OCI-M1 (cell line): ENCODE data around the gene SDC4.

Experiments used
- DNase-seq: peaks from one replicate; lab custom pipeline; 2025; lab: John Stamatoyannopoulos, UW

The SDC4 gene

DNA sequence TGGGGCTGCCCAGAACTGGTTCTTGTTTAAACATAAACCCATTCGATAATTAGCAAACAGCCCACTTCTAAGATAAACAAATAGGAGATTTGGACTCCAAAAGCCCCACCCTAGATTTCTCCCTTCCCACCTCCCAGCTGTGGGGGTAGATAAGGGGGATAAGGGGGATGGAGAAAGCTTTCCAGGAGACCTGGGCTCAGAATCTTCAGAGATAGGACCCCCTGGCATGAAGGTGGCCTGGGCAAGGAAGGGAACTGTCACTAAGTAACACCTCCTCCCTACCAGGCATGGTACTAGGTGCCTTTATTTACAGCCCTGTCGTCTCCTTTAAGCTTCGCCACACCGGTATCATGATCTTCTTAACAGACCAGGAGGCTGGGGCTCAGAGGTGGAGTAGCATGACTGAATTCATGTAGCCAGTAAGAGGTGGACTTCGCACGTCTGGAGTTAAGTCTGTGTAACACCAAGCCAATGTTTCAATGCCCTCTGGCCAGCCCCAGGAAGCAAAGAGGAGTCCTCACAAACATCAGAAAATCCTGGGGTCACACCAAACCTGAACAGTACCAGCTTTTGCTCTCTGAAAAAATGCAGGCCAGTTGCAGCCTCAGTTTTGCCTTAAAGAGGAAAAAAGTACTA lies 4.6 kb downstream of the SDC4 start:
- peak; percentile 35 for DNase-seq

DNA sequence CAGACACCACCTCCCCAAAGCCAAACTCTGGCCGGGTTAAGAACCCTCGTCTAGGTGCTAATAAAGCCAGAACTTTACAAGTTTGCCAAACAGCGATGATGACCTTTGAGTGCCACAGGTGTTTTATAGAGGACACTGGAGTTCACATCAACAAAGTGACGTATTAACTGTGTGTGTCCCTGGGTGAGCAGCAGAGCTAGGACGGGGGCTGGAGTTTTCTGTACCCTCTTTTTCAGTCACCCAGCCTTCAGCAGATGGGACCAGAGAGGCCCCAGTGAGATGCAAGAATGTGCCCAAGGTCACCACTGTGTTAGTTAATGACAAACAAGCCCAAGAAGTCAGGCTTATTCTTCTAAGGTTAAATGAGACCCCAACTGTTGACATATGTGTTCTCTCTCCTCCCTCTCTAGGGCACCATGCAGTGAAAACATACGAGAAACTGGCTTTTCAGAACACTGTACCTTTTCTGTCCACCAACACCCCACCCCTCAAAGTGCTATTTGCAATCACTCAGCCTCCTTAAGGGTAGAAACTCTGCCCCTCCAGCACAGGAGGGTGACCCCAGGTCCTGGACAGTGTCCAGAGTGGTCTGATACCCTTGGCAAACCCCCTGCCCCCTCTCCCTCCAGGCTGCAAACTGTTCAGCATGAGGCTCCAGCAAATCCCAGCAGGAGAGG lies 5.2 kb downstream of the SDC4 start:
- no peak for DNase-seq

DNA sequence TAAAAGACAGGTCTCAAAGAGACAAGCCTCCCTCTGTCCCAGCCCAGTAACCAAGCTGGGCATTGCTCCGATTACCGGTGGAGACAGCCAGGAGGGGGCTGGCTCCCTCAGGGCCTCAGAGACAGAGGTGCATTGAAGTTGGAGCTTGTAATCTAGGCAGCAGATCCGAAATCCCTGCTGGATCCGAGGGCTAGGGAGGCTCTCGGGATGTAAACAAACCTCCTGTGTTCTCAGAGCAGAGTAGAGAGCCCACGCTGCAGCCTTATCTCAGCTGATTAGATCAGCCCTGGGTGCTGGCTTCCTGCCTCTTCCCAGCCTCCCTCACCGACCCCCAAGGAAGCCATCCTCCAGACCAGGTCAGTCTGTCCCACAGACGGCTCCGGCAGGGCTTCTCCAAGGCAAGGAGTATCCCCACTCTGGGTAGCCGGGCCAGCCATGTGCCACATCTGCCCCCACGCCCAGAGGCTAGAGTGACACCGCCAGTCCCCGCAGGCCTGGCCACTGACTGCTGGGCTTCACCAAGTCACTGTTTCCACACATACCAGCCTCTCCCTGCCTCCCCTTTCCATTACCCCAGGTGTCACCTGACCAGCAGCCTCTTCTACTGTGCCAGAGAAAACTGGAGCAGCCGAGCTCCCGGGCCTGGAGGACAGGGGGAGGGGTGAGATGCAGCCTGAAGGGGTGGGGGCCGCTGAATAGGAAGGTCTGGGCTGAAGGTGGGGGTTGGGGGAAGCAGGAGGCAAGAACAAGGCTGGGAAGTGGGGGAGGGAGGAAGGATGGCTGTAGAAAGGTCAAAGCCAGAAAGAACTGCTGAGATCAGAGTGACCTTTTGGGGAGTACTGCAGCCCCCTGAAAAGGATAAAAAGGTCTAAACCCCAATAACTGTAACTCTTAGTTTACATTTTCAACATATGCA lies 6.0 kb downstream of the SDC4 start:
- DNase-seq, result peak; percentile 44

- no peak for DNase-seq
These were observed 6.7 kb downstream of the SDC4 start for GRCh38 chr20:45341579-45341938.

GRCh38 chr20:45340951-45341350 lies 7.3 kb downstream of the SDC4 start:
- no peak for DNase-seq

- no peak for DNase-seq
These were observed 7.9 kb downstream of the SDC4 start for GRCh38 chr20:45340236-45340847.

DNA sequence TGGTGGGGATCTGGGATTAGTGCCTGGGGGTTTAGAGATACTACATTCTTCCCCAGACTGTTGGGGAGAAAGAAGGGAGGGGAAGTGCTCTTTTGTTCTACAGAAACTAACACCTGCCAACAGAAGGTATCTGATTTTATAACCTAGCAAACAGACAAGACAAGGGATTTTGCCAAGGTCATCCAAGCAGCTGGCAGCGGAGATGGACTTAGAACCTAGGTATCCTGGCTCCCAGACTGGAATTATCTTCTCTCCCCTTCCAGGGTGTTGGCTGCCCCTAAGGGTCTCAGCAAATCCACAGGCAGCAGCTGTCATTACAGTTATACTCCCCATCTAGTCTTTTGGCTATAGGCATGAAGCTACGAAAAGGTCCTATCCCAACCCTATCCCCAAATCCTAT lies 8.4 kb downstream of the SDC4 start:
- no peak for DNase-seq

- no peak for DNase-seq
These were observed 9.1 kb downstream of the SDC4 start for GRCh38 chr20:45339084-45339483.

DNA sequence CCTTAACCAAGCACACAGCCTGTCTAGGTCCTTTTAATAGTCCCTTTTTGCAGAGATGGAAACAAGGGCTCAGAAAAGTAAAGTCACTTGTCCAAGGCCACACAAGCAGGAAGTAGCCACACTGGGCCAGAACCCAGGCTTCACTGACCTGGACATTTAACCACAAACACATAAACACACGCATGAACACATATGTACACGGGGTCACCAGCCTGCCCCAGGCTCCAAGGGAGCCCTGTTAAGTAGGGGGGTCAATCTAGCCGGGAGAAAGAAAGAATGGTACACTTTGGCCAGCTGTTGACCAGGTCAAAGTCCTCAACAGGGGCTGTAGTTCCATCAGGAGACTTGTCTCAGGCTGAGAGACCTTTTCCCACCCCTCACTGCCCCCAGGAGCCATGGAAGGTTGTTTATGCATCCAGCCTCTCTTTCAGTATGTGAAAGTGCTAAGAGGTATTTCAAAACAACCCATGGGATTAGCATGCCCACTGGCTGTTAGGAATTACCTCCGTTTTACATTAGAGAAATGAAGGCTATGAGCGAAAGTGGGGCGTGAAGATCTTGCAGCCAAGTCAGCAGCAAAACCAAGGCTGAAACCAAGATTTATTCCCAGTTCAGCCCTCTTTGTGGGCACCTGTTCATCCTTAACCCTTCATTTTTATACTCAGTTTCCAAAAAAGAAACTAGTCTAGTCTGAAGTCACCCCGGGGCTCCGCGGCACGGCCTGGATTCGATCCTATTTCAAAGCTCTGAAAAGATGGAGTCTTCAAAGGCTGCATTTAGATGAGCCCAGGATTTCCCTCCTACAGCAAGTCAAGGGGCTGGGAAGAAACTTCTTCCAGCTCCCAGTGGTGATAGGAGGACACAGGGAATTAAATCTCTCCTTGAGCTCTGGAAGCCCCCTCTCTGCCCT lies 9.8 kb downstream of the SDC4 start:
- no peak for DNase-seq

DNA sequence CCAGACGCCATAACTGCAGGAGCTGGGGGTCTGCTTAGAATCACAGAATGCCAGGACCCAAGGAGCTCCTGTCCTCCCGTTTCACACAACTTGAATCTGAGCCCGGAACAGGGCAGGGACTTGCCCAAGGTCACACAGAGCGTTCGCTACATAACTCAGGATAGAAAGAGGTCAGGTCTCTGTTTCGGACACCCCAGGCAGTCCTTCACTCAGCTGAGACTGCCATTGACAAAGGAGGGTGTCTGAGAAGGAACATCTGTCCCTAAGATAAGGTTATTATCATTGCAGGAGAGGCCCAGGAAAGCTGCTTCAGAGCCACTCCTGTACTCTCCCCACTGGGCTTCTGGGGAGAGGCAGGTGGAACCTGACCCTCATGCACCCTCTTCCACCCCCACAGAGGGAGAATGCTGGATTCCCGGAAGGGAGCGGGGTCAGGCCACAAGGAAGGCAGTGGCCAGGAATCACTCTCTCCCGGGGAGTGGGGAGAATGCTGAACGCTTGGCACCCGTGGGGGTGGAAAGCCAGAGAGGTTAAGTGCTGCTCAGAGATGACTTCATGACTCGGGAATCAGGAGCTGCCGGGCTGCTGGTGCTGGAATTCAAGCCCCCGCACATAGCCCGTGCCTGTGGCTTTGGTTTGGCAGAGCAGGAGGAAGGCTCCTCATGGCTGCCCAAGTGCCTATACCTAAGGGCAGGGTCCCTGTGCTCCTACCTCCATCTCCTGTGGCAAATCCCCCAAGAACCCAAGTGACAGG lies 10.7 kb downstream of the SDC4 start:
- DNase-seq, result no peak

- no peak for DNase-seq
These were observed 11.5 kb downstream of the SDC4 start for GRCh38 chr20:45336530-45337366.

DNA sequence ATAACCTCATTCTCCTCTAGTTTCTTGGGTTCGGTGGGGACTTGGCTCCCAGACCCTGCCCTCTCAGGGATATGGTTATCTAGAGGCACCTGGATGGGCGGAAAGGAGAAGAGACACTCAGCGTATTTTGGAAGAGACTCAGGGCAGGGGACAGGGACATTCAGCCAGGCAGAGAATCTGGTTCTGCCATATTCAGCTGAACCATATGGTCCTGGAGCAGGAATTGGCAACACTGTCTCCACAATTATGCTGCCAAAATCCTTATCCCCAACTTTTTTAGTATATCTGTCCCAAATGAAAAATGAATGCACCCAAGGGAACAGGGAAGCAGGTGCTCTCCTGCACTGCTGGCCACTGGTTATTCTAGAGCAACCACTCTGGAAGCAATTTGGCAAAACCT lies 17.7 kb downstream of the SDC4 start:
- no peak for DNase-seq

- no peak for DNase-seq
These were observed 18.5 kb downstream of the SDC4 start for GRCh38 chr20:45329497-45330319.

DNA sequence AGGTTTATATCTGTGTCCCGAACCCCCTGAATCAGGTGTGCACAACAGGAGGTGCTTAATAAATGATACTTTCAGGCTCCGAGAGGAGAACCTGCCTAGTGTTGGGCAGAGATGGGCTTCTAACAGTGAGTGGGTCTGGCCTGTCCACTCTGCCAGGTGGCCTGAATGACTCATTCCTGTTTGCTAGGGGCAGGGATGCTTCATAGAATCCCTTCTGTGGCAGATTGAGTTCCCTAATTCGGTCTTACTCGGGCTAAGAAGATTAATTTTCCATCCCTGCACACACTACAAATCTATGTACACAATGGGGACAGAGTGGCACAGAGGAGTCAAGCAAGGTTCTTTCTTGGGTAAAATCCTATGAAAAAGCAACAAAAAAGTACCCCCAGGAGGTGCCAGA lies 19.8 kb downstream of the SDC4 start:
- DNase-seq, result no peak

GRCh38 chr20:45325371-45325770 lies 22.9 kb downstream of the SDC4 start:
- no peak for DNase-seq

- DNase-seq, result no peak
These were observed 24.5 kb downstream of the SDC4 start for GRCh38 chr20:45323731-45324130.

- peak; percentile 92 for DNase-seq
These were observed 25.3 kb downstream of the SDC4 start for GRCh38 chr20:45322952-45323383.

DNA sequence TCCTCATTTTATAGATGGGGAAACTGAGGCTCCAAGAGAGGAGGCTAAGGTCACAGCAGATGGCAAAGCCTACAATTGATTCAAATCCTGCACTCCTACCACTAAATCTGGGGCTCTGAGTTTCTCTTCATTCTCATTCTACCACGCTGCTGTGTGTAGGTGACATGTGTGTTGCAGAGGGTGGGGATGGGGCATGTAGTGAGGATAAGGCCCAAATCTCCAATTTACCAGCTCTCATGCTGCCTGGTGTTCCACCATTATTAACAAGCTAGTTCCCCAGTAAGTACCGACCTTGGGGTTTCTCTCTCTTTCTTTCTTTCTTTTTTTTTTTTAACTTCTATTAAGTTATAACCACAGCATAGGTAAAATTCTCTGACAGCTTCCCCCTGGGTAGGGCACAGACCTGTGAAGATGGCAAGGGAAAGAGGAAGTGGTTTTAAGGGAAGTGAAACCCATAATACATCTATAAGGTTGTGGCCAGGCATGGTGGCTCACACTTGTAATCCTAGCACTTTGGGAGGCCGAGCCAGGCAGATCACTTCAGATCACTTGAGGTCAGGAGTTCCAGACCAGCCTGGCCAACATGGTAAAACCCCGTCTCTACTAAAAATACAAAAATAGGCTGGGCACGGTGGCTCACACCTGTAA lies 27.2 kb downstream of the SDC4 start:
- DNase-seq, result peak; percentile 56
